ENCODE results near the gene PRKG1.

Gene PRKG1

GRCh38 chr10:52332815-52333214 lies 1258.5 kb downstream of the PRKG1 start:
- no peak for TF ChIP-seq CTCF (IDR thresholded peaks at IDR 0.05; ENCODE audit: extremely low read depth, insufficient read depth, missing control alignments)
- in situ Hi-C loops (cut with MboI; ENCODE audit: low pct_unique_long_range_greater_than_20kb, low sequenced_read_pairs, unreplicated experiment): no loop called here
- DNase-seq (ENCODE audit: low spot score): no peak

- in situ Hi-C loops (cut with MboI; ENCODE audit: low pct_unique_long_range_greater_than_20kb, low sequenced_read_pairs, unreplicated experiment): no loop called here
- TF ChIP-seq CTCF (IDR thresholded peaks at IDR 0.05; ENCODE audit: extremely low read depth, insufficient read depth, missing control alignments): no peak
- no peak for DNase-seq (ENCODE audit: low spot score)
Observed at GRCh38 chr10:52334595-52334994, 1260.3 kb downstream of the PRKG1 start.

- no peak for TF ChIP-seq CTCF (IDR thresholded peaks at IDR 0.05; ENCODE audit: extremely low read depth, insufficient read depth, missing control alignments)
- no peak for DNase-seq (ENCODE audit: low spot score)
- in situ Hi-C loops (cut with MboI; ENCODE audit: low pct_unique_long_range_greater_than_20kb, low sequenced_read_pairs, unreplicated experiment): no loop called here
Observed at GRCh38 chr10:52335665-52336064, 1261.4 kb downstream of the PRKG1 start.

- no peak for TF ChIP-seq CTCF (IDR thresholded peaks at IDR 0.05; ENCODE audit: extremely low read depth, insufficient read depth, missing control alignments)
- no peak for DNase-seq (ENCODE audit: low spot score)
- in situ Hi-C loops (cut with MboI; ENCODE audit: low pct_unique_long_range_greater_than_20kb, low sequenced_read_pairs, unreplicated experiment): no loop called here
Observed at GRCh38 chr10:52337225-52337624, 1262.9 kb downstream of the PRKG1 start.

GRCh38 chr10:52343439-52343838 lies 1269.2 kb downstream of the PRKG1 start:
- in situ Hi-C loops (cut with MboI; ENCODE audit: low pct_unique_long_range_greater_than_20kb, low sequenced_read_pairs, unreplicated experiment): no loop called here
- no peak for DNase-seq (ENCODE audit: low spot score)
- no peak for TF ChIP-seq CTCF (IDR thresholded peaks at IDR 0.05; ENCODE audit: extremely low read depth, insufficient read depth, missing control alignments)

GRCh38 chr10:52346394-52347326 lies 1272.4 kb downstream of the PRKG1 start:
- TF ChIP-seq CTCF (IDR thresholded peaks at IDR 0.05; ENCODE audit: extremely low read depth, insufficient read depth, missing control alignments): no peak
- in situ Hi-C loops (cut with MboI; ENCODE audit: low pct_unique_long_range_greater_than_20kb, low sequenced_read_pairs, unreplicated experiment): no loop called here
- no peak for DNase-seq (ENCODE audit: low spot score)
